GM20000 (cell line): Measurements from ENCODE around the gene PSMB2.

Experiments used
- DNase-seq: peaks from one replicate; pipeline ENCODE4 v3.0.0; 2012; ENCODE audit warnings: low spot score
- TF ChIP-seq, protein P1 (sequence below): IDR thresholded peaks from 2 replicates; pipeline ENCODE4 v1.5.1; 2012; ENCODE audit warnings: mild to moderate bottlenecking, control low read depth; ENCODE audit errors: extremely low read depth, missing control alignments

The PSMB2 gene

DNA sequence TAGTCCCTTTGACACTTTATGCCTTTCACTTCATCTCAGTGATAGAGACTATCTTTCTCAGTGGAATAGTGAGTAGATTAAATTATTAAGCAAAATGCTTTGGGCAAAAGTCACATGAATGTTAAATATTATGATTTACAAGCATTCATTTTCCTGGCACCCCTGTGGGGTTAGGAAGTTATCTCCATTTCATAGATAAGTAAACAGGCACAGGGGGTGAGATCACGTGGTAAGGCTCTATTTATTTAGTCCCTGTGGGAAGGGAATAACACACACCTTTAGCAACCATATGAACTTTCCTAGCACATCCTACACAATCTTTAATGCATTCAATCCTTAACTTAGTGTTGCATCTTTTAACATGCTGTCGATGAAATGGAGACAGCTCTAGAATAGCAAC lies 12.3 kb downstream of the PSMB2 start:
- TF ChIP-seq, protein P1, sequence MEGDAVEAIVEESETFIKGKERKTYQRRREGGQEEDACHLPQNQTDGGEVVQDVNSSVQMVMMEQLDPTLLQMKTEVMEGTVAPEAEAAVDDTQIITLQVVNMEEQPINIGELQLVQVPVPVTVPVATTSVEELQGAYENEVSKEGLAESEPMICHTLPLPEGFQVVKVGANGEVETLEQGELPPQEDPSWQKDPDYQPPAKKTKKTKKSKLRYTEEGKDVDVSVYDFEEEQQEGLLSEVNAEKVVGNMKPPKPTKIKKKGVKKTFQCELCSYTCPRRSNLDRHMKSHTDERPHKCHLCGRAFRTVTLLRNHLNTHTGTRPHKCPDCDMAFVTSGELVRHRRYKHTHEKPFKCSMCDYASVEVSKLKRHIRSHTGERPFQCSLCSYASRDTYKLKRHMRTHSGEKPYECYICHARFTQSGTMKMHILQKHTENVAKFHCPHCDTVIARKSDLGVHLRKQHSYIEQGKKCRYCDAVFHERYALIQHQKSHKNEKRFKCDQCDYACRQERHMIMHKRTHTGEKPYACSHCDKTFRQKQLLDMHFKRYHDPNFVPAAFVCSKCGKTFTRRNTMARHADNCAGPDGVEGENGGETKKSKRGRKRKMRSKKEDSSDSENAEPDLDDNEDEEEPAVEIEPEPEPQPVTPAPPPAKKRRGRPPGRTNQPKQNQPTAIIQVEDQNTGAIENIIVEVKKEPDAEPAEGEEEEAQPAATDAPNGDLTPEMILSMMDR: no peak
- DNase-seq: no peak

- TF ChIP-seq, protein P1: no peak
- no peak for DNase-seq
These were observed 17.5 kb downstream of the PSMB2 start for GRCh38 chr1:35623832-35624231.

DNA sequence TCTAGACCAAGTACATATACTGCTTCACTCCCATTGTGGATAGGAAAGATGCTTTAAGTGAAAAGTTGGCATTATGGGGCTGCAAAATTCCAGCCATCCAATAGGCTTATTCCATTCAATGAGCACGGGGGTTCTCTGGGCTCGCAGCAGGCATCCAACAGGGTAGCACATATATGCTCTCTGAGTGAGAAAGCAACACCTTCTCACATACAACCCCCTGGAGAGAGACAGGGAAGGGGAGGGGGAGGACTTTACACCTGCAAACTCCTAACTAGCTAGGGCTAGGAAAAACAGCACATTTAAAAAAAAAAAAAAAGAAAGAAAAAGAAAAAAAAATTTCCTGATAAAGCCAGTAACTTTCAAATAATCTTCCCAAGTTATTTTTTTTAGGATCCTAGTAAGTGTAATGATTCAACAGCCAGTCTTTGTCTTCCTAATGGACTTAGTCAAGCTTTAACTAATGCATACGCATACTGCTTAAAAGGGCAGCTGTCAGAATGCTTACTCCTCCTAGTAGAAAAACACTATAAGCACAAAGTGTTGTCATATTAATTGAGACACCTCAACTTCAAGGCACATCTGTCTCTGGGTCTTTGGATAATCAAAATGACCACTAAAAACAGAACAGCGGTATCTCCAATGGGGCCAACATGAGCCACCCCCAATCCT lies 18.7 kb downstream of the PSMB2 start:
- TF ChIP-seq, protein P1: no peak
- no peak for DNase-seq

GRCh38 chr1:35619237-35620121 lies 21.8 kb downstream of the PSMB2 start:
- no peak for DNase-seq
- TF ChIP-seq, protein P1: no peak

- DNase-seq: no peak
- TF ChIP-seq, protein P1: no peak
These were observed 25.9 kb downstream of the PSMB2 start for GRCh38 chr1:35615440-35615839.

DNA sequence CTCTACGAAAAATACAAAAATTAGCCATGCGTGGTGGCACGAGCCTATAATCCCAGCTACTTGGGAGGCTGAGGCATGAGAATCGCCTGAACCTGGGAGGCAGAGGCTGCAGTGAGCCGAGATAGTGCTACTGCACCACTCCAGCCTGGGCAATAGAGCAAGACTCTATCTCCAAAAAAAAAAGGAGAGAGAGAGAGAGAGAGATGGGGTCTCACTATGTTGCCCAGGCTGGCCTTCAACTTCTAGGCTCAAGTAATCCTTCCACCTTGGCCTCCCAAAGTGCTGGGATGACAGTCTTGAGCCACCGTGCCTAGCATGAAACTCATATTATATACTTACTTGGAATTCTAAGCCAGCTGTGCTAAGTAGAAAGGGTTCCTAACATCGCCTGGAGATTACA lies 29.7 kb downstream of the PSMB2 start:
- no peak for DNase-seq

GRCh38 chr1:35605867-35606182 lies 35.5 kb downstream of the PSMB2 start:
- TF ChIP-seq, protein P1: no peak
- no peak for DNase-seq

More for the DNA sequence above, 29.7 kb downstream of the PSMB2 start:
- TF ChIP-seq, protein P1: no peak
